GM18868 (cell line): ENCODE measurements around the gene LIFR.
"Not testable (repeated sequence)": the region's sequence is repeated elsewhere in the genome, so short reads cannot be mapped to it uniquely, and the experiment has no call there.

Source experiments
- ATAC-seq: cut with Tn5 transposase; IDR thresholded peaks from one replicate; pipeline ENCODE4 v1.9.1; 2021; ENCODE audit warnings: mild to moderate bottlenecking, moderate library complexity; ENCODE audit not compliant: unreplicated experiment

LIFR gene, protein sequence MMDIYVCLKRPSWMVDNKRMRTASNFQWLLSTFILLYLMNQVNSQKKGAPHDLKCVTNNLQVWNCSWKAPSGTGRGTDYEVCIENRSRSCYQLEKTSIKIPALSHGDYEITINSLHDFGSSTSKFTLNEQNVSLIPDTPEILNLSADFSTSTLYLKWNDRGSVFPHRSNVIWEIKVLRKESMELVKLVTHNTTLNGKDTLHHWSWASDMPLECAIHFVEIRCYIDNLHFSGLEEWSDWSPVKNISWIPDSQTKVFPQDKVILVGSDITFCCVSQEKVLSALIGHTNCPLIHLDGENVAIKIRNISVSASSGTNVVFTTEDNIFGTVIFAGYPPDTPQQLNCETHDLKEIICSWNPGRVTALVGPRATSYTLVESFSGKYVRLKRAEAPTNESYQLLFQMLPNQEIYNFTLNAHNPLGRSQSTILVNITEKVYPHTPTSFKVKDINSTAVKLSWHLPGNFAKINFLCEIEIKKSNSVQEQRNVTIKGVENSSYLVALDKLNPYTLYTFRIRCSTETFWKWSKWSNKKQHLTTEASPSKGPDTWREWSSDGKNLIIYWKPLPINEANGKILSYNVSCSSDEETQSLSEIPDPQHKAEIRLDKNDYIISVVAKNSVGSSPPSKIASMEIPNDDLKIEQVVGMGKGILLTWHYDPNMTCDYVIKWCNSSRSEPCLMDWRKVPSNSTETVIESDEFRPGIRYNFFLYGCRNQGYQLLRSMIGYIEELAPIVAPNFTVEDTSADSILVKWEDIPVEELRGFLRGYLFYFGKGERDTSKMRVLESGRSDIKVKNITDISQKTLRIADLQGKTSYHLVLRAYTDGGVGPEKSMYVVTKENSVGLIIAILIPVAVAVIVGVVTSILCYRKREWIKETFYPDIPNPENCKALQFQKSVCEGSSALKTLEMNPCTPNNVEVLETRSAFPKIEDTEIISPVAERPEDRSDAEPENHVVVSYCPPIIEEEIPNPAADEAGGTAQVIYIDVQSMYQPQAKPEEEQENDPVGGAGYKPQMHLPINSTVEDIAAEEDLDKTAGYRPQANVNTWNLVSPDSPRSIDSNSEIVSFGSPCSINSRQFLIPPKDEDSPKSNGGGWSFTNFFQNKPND

DNA sequence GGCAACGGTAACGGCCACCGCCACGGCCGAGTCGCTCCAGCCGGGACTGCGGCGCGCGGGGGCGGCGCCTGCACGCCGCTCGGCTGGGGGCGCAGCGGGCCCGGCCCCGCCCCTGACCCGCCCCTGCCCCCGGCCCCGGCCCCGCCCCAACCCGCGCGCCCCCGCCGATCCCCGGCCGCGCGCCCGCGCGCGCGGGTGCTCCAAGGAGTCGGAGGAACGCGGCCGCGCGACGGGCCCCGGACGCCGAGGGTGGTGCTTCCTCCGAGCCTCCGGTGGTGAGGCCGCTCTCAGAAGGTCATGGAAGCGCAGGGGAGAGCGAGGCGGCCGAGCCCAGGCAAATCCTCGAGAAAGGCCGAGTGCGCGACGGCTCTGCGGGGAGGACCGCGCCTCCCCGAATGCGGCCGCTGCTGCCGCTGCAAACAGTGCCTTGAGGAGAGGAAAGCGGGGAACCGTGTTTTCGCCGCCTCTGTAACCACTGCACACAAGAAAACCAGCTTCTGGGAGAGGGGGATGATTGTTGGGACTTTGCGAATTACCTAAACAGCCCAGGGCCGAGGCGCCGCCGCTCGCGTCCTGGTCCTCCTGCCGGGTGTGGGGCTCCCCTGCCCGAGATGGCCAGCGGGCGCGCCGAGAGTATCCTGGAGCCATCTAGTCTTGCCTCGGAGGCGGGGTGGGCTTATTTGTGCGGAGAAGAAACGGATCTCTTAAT lies at the start of gene LIFR:
TSS of gene LIFR (minus strand) at position 48 of the 709 bp plus-strand sequence. CDS start 25,999 bp downstream, outside the sequence.
- ATAC-seq, result peak; percentile 76

GRCh38 chr5:38605610-38606009 lies 49.2 kb upstream of the LIFR start:
- no peak for ATAC-seq

- ATAC-seq, result no peak
Observed at GRCh38 chr5:38603691-38604090, 47.2 kb upstream of the LIFR start.

DNA sequence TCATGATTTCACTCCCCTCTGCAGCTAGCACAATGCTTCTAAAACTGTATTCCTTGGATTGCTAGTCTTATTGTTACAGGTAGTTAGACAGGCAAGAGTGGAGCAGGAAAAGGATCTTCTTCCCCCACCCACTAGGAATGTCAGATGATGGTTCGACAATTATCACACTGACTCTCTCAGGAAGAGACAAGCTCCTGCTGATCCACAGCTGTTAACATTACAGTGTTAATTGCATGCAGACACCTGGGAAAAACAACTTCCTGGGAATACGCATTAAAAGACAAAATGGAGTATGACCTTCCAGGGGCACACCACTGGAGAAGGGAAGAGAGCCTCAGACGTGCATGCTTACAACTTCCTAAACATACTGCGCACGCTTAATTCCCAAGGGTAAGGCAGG lies 46.2 kb upstream of the LIFR start:
- no peak for ATAC-seq

- no peak for ATAC-seq
Observed at GRCh38 chr5:38601863-38602298, 45.4 kb upstream of the LIFR start.

- ATAC-seq, result no peak
Observed at GRCh38 chr5:38601133-38601862, 44.9 kb upstream of the LIFR start.

GRCh38 chr5:38600329-38601045 lies 44.0 kb upstream of the LIFR start:
- ATAC-seq, result no peak

DNA sequence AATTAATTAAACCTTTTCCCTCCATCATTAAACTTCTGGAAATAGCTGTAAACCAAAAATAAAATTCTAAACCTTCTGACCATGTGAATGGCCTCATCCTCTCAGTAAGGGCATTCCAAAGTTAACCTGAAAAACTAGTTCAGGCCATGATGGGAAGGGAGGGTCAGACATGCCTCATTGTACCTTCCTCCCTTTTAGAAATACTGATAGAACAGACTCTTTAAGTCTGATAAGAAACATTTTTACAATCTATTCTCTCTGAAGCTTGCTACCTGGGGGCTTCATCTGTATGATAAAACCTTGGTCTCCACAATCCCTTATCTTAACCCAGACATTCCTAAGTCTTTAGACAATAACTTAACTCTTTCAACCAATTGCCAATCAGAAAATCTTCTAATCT lies 43.3 kb upstream of the LIFR start:
- not testable (repeated sequence) for ATAC-seq

DNA sequence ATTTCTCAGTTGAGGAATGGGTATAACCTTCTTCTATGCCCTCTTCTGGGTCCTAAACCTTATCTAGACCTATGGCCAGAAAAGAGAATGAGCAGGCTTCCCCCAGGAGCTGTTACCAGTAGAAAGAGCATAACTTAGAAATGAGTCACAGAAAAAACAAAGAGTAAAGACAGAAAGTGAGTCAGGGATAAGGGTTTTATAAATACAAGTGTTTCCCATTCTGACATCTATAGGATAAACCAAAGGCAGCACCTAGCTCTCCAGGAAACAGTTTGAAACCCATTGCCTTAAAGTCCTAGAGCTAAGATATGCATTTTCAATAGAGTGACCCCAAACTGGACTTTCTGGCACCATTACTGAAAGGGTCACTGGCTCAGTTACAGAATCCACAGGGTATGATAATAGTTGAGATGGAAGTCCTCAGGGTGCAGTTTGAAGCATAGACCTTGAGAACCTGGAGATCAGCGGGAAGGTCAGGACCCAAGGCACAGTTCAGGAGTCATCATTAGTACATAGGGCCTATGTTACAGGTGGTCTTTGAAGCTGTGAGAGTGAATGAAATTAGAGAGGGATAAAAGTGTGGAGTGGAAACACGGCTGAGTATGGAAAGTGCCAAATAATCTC lies 42.7 kb upstream of the LIFR start:
- no peak for ATAC-seq

DNA sequence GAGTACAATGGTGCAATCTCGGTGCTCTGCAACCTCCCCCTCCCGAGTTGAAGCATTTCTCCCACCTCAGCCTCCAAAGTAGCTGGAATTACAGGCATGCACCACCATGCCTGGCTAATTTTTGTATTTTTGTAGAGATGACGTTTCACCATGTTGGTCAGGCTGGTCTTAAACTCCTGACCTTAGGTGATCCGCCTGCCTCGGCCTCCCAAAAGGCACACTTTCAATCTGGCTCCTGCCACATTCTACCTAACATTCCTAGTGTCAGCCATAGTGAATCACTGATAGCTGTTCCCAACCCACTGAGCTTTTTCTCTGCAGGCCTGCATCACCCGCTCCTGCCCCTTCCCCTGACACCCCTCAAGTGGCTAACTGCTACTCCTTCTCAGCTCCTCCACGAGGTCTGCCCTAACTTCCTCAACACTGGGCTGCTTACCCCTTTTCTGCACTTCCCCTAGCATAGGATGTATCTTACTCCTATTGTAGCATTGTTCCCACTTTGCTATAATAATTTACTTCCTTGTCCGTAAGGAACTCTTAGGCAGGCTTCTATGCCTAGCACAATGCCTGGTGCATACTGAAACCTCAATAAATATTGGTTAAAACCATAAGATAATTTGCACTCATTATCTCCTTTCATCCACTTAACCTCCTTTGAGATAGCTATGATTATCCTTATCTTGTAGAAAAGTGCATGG lies 42.0 kb upstream of the LIFR start:
- no peak for ATAC-seq

GRCh38 chr5:38596981-38597380 lies 40.5 kb upstream of the LIFR start:
- ATAC-seq, result no peak

GRCh38 chr5:38595132-38595745 lies 38.8 kb upstream of the LIFR start:
- ATAC-seq, result no peak

- no peak for ATAC-seq
Observed at GRCh38 chr5:38593959-38594358, 37.5 kb upstream of the LIFR start.

DNA sequence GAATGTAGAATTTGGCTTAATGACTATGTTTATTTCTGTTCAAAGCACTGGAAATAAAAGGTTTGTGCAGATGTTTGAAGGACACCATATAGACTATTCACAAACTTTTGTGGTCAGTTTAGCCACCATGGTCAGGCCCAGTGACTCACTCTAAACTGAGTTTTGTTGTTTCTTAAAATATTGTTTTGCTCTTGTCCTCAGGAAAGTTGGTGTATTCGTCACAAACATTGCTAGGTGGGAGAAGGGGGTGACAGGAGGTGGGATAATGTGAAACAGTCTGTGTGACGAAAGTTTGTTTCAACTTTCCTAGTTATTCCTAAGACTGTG lies 35.0 kb upstream of the LIFR start:
- ATAC-seq, result no peak

DNA sequence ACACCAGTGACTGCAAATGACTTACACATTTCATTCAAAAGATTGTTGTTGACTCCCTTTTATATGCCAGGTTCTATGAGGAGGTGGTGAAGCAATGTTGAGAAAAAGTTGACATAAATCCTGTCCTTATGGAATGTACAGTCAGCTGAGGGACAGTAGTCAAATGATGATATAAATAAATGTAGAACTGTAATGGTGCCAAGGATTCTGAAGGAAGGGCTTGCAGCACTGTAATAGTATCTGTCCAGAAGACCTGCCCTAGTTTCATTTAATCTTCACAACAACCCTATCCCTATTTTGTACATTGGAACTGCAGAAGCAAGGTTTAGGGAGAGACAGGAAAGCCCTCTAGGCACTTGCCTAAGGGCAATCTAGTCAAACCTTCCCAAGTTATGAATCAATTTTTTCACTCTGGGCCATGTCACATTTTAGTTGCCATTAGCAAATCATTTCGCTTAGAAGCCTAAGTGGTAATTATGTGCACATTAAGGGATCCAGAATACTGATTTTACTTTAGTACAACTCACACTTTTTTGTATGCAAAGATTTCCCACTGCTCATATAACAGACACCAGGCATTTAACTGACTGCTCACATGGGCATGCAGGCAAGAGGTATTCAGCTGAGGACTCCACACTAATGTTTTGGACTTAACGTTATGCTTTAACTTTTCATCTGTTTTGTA lies 34.5 kb upstream of the LIFR start:
- no peak for ATAC-seq

DNA sequence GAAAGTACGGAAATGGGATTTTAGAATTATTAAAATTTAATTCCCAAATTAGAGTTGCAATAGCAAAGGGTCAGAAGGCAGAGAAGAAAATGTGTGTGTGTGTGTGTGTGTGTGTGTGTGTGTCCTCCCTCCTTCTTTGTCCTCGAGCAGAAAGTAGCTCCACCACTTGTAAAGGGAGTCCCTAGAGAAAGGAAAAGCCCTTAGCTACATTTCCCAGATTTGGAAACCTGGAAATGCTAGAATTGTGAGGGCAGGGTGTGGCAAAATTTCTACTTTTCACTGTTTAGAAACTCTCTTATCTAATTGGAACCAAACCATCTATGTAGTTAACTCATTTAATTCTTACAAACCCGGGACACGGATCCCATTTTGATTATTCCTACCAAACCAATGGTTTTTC lies 33.2 kb upstream of the LIFR start:
- no peak for ATAC-seq

- no peak for ATAC-seq
Observed at GRCh38 chr5:38585816-38586215, 29.4 kb upstream of the LIFR start.

DNA sequence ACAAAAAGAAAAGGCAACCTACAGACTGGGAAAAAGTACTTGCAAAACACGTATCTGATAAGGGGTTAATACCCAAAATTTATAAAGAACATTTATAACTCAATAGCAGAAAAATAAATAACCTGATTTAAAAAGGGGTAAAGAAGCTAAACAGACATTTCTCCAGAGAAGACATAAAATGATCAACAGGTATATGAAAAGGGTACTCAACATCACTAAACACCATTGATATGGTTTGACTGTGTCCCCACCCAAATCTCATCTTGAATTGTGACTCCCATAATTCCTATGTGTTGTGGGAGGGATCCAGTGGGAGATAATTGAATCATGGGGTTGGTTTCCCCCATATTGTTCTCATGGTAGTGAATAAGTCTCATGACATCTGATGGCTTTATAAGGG lies 27.1 kb upstream of the LIFR start:
- ATAC-seq, result no peak
